SK-N-MC (cell line): ENCODE measurements around the gene BRAF.

Experiments used
- EZH2 ChIP-seq: fragments of 200-600 bp; sonication (generic); IDR thresholded peaks from one replicate; pipeline ENCODE4 v1.6.1; 2017; ENCODE audit warnings: antibody characterized with exemption
- POLR2AphosphoS5 ChIP-seq: IDR thresholded peaks from 2 replicates; pipeline ENCODE4 v1.6.1; 2012; ENCODE audit warnings: mild to moderate bottlenecking, low read depth, low read length, borderline replicate concordance

DNA sequence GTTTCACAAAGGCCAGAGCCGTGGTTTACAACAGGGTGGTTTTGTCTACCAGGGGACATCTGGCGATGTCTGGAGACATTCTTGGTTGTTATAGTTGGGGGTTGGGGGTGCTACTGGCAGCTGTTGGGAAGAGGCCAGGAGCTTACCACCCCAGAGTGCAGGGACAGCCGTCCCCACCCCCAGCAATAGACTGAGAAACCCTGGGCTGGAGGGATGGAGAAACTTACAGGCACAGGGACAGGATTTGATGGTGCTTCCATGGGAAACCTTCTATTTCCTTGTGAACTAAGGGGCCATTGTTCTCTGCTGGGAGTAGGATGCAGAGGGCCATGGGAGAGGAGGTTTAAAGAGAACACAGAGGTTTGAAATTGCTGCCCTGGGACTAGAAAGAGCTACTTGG, 241.1 kb downstream of the BRAF start:
- TF ChIP-seq EZH2 (no peak), POLR2AphosphoS5 (no peak)
